ENCODE results near the gene BSND. TPM values are rescaled to one million over a fixed set of nuclear protein-coding genes. Genes with fewer than 3 reads are reported as not detected.

The BSND gene
- total RNA-seq, 1 experiment from 2014 or later, result 0.17 TPM

DNA sequence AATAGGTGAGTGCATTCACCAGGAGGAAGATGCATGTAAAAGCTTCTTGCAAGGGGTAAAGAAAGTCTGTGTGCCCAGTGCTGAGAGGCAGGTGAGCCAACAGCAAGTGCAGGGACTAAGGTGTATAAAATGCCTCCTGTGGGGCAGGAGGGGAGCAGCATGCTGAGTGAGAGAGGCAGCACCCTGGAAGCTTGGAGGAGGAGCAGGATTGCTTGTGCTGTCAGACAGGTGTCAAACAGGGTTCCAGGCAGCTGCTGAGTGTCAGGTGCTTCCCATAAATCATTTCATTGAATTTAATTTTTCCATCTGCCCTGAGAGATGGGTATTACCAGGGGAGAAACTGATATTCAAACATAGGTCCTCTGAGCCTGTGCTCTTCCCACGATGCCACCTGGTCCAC lies 13.9 kb downstream of the BSND start:
- Histone ChIP-seq H4K91ac (ENCODE audit: insufficient read length, low read depth, low read length) (no peak overlapping the region), H2BK15ac (ENCODE audit: low read depth, low read length) (no peak overlapping the region), H2BK120ac (ENCODE audit: low read depth, low read length, poor library complexity, severe bottlenecking) (no peak overlapping the region), H3K14ac (ENCODE audit: insufficient read depth, low read length) (no peak overlapping the region; the same call in 1 of the 2 replicates), H3K79me2 (ENCODE audit: insufficient read depth, low read length) (no peaks in the 10 kb centered on the region), H3K9me3 (ENCODE audit: control insufficient read depth, low read depth, low read length) (no peaks in the 10 kb centered on the region), H3K27ac (ENCODE audit: insufficient read length, low read depth, low read length) (no peak overlapping the region), H3K23me2 (ENCODE audit: insufficient read length, low read depth, low read length, poor library complexity, severe bottlenecking) (no peaks in the 10 kb centered on the region), H2AFZ (ENCODE audit: low read length) (no peak overlapping the region), H3T11ph (ENCODE audit: low read length) (no peak overlapping the region), H3K23ac (ENCODE audit: insufficient read length, low read depth, low read length) (no peak overlapping the region), H3K4me2 (ENCODE audit: insufficient read depth, insufficient read length, low read length) (no peak overlapping the region), H2BK5ac (ENCODE audit: insufficient read length, low read length) (no peak overlapping the region), H2BK20ac (ENCODE audit: low read depth, low read length, poor library complexity, severe bottlenecking) (no peak overlapping the region), H3K4me1 (ENCODE audit: insufficient read depth, low read length) (peaks cover 3% of the 10 kb centered on the region; the same call in 1 of the 2 replicates), H3K56ac (ENCODE audit: insufficient read length, low read depth, low read length) (no peak overlapping the region), H4K20me1 (ENCODE audit: control insufficient read depth, insufficient read depth, insufficient read length) (no peaks in the 10 kb centered on the region), H2AK5ac (ENCODE audit: insufficient read length, low read length) (no peak overlapping the region), H4K5ac (ENCODE audit: insufficient read length, low read depth, low read length) (no peak overlapping the region), H3K4ac (ENCODE audit: low read depth, low read length) (no peak overlapping the region), H3K9ac (ENCODE audit: extremely low read depth, insufficient read length, low read length) (no peak overlapping the region), H3K79me1 (ENCODE audit: insufficient read depth, low read depth, low read length, poor library complexity, severe bottlenecking) (no peaks in the 10 kb centered on the region), H2BK12ac (ENCODE audit: insufficient read length, low read depth, low read length) (no peak overlapping the region), H3K18ac (ENCODE audit: insufficient read length, low read depth, low read length) (no peak overlapping the region), H3K27me3 (ENCODE audit: insufficient read depth, low read length) (no peaks in the 10 kb centered on the region), H4K8ac (replicated peaks; ENCODE audit: insufficient read length, low read depth, low read length) (no peak overlapping the region)
- peaks cover 15 to 18% of the 10 kb centered on the region in 2 experiments for H3K4me1 Mint-ChIP-seq
- peaks cover 10 to 15% of the 10 kb centered on the region in 2 experiments for H3K9me3 Mint-ChIP-seq
- H3K36me3 Mint-ChIP-seq (ENCODE audit: insufficient read depth in 1 of 3, low read depth in 3 of 3), result peaks cover 0 to 15% (median 0%) of the 10 kb centered on the region in 3 experiments
- TF ChIP-seq, protein P1, sequence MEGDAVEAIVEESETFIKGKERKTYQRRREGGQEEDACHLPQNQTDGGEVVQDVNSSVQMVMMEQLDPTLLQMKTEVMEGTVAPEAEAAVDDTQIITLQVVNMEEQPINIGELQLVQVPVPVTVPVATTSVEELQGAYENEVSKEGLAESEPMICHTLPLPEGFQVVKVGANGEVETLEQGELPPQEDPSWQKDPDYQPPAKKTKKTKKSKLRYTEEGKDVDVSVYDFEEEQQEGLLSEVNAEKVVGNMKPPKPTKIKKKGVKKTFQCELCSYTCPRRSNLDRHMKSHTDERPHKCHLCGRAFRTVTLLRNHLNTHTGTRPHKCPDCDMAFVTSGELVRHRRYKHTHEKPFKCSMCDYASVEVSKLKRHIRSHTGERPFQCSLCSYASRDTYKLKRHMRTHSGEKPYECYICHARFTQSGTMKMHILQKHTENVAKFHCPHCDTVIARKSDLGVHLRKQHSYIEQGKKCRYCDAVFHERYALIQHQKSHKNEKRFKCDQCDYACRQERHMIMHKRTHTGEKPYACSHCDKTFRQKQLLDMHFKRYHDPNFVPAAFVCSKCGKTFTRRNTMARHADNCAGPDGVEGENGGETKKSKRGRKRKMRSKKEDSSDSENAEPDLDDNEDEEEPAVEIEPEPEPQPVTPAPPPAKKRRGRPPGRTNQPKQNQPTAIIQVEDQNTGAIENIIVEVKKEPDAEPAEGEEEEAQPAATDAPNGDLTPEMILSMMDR (conservative IDR thresholded peaks at IDR 0.05), result no peak
- H3K27ac Mint-ChIP-seq, result no peak overlapping the region
- WGBS (ENCODE audit: extremely low coverage, insufficient read length, low lambda C conversion rate), result no CpG with 5 or more reads among the region's 1 CpG
- peaks cover 33% of the 10 kb centered on the region for H3K27me3 Mint-ChIP-seq (ENCODE audit: low read depth)
- H3K4me3 Mint-ChIP-seq, result no peak overlapping the region
- no peak for DNase-seq
